GM12874 (cell line): ENCODE results near the gene CSMD2.

ENCODE experiments used
- TF ChIP-seq, protein P1 (sequence below): IDR thresholded peaks from 2 replicates; pipeline ENCODE4 v1.5.1; 2011; ENCODE audit warnings: low read depth, mild to moderate bottlenecking, control low read depth, low read length, moderate library complexity; ENCODE audit not compliant: insufficient read depth

CSMD2 gene

DNA sequence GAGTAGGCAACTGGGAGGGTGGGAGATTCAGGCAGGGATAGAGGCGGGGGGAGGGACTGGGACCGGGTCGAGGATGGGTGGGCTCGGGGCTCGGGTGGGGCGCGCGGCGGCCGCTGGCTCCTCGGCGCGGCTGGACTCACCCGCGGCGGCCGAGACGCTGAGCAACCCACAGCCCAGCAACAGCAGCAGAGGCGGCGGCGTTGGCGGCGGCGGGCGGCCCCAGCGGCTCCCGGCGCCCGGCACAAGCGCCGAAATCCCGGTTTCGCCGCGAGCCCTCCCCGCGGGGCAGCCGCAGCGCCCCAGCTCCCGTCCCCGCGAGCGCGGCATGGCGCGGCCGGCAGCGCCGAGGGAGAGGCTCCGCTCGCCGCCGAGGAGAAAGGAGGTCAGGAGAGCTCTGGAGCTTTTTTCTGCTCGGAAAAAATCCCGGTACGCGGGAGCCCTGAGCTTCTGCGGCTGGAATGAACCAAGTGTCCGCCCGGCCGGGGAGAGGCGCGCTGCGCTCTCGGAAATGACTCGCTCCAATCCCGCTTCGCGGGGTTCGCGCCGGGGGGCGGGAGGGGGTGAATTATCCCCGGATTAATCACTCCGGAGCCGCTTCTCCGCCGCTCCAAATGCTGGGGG, at the start of gene CSMD2:
CSMD2 (minus strand) TSS at position 460 of the 621 bp plus-strand sequence; CDS start at position 327, 133 bp downstream.
- TF ChIP-seq, protein P1, sequence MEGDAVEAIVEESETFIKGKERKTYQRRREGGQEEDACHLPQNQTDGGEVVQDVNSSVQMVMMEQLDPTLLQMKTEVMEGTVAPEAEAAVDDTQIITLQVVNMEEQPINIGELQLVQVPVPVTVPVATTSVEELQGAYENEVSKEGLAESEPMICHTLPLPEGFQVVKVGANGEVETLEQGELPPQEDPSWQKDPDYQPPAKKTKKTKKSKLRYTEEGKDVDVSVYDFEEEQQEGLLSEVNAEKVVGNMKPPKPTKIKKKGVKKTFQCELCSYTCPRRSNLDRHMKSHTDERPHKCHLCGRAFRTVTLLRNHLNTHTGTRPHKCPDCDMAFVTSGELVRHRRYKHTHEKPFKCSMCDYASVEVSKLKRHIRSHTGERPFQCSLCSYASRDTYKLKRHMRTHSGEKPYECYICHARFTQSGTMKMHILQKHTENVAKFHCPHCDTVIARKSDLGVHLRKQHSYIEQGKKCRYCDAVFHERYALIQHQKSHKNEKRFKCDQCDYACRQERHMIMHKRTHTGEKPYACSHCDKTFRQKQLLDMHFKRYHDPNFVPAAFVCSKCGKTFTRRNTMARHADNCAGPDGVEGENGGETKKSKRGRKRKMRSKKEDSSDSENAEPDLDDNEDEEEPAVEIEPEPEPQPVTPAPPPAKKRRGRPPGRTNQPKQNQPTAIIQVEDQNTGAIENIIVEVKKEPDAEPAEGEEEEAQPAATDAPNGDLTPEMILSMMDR = no peak

GRCh38 chr1:34213956-34214355, 48.9 kb upstream of the CSMD2 start:
- TF ChIP-seq, protein P1 = no peak

DNA sequence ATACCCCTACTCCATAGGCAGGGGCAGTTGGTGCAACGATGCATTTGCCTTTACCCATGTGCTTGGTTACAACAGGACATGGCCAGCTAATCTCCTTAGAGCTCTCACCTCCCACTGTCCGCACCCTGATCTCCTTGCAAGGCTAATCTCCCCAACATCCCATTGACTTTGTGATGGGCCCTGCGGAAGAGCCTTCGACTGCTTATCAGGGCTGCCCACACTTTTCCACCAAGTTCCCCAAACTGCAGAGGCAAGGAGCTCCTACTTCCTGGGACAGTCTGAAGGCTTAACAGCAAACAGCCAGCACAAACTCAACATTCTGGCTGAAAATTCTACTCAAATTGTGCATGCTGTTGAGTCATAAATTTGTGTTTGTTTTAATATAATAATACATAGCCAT, 47.6 kb upstream of the CSMD2 start:
- TF ChIP-seq, protein P1 = no peak

- TF ChIP-seq, protein P1 = no peak
Measured at GRCh38 chr1:34199927-34200326, 34.9 kb upstream of the CSMD2 start.

GRCh38 chr1:34192621-34193020, 27.6 kb upstream of the CSMD2 start:
- TF ChIP-seq, protein P1 = no peak

DNA sequence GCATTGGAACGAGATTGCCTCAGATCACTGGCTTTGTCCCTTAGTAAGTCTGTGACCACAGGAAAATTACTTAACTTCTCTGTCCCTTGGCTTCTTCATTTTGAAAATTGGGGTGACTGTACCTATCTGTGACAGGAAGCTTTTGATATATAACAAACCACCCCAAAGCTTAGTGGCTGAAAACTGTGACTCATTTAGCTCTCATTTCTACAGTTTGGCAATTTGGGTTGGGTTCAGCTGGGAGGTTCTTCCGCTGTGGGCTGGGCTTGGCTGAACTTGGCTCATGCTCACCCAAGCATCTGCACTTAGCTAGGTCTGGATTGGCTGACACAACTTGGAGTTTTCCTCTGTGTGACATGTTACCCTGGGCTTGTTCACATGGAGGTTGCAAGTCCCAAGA, 25.7 kb upstream of the CSMD2 start:
- TF ChIP-seq, protein P1 = no peak

DNA sequence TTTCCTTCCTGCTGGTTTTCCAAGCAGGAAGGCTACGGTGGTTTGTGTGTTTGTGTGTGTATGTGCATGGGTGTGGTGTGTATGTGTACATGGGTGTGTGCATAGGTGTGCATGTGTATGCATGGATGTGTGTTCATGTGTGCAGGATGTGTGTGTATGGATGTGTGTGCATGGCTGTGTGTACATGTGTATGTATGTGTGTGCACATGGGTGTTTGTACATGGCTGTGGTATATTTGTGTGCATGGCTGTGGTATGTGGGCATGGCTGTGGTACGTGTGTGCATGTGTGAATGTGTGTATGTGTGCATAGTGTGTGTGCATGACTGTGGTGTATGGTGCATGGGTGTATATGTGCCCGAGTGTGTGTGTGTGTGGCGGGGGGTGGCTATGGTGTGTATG, 24.0 kb upstream of the CSMD2 start:
- TF ChIP-seq, protein P1 = no peak

DNA sequence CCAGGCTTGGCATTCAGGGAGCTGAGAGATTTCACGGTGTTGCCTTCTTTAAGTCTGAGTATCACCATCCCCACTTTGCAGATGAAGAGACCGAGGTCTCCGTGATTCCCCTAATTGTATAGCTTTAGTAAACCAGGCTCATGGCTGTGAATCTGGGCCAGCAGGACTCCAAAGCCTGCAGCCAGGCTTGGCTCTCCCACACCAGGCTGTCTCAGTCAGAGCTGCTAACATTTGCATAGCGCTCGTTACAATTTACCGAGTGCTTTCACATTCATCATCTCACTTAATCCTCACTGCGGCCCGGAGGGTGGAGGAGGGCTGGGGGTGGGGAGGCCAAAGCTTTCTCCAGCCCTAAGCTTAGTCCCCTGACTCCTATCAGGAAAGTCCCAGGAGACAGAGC, 23.4 kb upstream of the CSMD2 start:
- TF ChIP-seq, protein P1 = no peak
